ENCODE results near the gene LNX1.

The LNX1 gene

DNA sequence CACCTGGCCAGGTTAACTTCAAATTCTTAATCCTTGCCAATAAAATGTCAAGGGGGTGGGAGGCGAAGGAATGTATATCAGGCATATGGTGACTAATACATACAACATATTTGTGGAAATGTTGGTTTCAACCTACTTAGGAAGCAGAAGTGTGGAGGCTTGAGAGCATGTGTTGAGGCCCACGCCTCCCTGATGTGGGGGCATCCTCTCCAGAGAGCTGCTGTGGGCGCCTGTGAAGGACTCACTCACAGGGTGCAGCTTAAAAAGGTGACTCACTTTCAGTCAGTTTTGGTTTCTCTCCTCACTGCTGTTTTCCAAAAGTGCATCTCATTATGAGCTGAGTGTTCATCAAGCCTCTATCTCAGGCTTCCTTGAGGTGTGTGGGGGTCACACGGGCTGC, 27.5 kb downstream of the LNX1 start:
- no peak for DNase-seq

DNA sequence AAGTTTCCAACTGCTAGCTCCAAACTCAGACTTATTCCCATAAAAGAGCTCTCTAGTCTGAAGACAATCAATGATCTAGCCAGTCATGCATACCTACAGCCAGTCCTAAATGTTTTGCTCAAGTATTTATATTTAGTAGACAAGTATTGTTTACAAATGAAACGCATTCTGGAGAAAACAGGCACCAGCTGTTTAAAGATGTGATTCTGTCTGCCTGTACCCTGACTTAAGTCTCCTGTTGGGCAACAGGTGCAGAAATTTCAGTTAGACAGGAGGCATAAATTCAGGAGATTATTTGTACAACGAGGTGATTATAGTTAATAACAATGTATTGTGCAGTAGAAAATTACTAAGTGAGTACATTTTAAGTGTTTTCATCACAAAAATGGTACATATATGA, 28.9 kb downstream of the LNX1 start:
- DNase-seq: no peak

DNA sequence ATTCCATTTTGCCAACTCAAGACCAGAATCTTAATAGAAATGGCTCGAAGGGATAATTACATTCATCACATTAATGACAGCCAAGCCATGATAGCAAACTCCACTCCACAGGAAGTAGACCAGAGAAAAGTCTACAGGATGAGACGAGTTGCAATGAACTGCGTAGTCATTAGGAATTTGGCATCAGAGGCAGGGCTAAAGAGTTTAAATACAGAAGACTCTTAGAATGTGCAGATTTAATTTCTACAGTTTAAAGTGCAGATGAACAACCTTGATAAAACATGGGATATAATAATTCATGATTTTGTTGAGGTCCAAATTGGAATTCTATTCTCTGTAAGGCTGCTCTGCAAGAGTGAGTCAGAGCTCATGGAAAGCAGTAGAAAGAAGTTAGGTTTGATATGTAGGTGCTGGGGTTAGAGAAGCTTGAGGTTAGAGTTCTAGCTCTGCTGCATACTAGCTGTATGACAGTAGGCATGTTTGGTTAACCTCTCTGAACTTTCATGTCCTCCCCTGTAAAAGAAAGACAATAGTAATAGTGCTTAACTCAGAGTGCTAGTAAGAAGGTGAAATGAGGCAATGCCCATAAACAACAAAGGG, 32.2 kb downstream of the LNX1 start:
- no peak for DNase-seq

DNA sequence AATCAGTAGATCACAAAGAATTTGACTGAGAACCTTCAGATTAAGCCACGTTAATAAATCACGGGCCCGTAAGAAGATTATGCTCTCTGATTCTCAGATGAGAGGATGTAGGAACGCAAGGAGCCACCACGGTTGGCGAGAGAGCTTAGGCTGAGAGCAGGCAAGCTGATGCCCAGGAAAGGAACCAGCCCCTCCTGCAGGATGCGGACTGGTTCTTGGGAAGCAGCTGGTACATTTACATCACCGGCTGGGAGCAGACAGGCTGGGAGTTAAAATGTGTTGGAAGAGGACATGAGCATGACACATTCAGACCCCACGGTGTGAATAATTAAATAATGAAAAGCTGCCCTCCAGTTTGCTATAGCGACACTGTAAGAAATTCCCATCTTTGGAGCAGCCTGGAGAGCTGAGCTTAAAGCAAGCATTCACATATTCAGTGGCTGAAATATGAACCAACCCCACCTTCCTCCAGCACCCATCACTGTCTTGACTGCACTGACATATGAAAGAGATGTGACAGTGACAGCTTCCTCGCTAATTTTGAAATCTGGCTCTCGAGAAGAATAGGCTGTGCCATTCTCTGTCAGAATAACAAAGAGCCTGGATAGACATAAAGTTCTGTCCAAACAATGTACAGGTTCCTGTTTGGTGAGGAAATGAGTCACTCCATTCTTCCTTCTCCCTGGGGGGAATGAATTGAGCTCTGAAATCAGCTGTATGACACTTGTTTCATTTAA, 33.1 kb downstream of the LNX1 start:
- no peak for DNase-seq

DNA sequence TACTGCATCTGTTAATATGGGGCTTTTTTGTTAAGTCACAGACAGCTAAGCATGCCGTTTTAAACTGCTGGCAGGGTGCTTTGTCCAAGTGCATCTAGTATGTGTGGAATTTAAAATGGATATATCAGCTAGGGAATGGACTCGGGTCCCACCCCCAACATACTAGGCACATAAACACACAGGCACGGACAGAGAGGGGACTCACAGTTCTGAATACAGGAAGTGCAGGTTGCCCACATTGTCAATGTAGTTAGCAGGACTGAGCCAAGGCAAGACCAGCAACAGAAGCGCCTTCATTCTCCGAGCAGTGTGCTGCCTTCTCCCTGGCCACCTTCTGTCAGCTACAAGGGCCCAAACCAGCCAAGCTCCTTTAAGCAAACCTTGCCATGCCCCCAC, 33.6 kb downstream of the LNX1 start:
- DNase-seq: no peak

DNA sequence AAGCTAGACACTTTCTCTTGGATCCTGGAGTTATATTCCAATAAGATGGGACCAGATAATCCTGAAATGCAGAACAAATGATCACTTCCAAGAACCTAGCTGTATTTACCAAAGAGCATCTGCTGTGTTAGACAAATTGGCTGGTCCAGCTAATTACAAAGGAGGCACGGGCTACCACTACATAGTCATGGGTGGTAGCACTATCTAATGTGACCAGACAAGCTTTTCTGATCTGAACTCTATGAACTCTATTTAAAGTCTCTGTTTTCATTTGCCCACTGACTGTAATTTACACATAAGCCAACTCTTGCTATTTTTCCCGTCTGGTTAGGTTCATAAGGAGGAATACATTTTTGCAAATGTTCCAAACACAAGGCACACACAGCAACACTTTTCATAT, 34.6 kb downstream of the LNX1 start:
- DNase-seq: no peak

DNA sequence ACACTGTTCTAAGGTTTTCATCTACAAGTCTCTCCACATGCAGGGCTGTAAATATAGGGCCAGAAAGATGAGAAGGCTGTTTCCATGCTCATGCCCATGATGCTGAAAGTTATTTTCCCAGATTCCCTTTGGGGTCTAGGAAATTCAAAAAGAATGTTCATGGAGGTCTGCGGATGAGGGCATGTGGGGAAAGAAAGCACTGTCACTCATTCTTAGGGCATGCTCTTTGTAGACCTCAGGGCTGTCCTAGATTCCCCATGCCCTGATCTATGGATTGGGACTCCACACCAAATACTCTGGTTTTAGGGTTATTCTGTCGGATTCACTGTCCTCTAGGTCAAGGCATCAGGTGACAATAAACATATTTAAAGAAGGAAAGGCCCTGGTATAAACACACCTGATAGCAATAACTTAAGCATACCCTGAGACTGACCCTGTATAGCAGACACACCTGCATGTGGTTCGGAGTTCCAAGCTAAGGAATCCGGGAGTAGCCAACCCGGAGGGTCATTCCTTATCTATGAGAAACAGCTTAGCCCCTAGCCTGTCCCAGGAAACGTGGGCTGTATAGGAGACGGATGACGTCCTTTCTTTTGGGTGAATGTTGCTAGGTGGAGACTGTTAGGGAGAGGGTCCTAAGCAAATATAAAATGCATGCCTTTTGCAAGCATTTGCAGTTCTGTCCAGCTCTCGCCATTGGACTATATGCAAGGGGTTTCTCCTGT, 37.6 kb downstream of the LNX1 start:
- no peak for DNase-seq

DNA sequence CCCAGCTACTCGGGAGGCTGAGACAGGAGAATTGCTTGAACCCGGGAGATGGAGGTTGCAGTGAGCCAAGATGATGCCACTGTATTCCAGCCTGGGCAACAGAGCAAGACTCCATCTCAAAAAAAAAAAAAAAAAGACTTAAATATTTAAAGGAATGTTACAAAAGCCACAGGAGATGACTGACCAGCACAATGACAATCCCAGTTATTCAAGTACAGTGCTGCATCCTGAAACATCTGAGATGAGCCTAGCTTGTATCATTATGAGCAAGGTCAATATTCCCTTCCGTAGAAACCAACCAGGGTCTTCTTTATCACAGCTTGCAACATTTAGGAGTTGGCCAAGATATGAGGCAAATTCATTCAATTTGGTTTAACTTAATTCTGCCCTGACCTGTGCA, 38.6 kb downstream of the LNX1 start:
- DNase-seq: no peak

DNA sequence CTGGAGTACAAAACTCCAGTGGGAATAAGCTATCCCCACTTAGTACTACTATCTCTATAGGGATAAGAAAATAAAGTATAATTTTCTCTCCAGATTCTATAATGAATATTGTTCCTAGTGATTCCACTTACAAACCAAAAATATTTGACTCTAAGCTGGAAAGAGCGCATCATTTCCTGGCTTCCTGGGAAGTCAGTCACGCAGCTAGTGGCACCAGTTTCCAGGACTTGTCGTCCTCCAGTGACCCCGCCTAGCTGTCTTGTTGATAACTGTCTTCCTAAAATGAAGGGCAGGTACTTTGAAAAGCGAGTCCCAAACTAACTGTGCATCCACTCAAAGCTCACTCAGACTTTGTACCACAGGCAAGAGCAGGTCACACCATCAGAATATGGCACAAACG, 39.3 kb downstream of the LNX1 start:
- no peak for DNase-seq

DNA sequence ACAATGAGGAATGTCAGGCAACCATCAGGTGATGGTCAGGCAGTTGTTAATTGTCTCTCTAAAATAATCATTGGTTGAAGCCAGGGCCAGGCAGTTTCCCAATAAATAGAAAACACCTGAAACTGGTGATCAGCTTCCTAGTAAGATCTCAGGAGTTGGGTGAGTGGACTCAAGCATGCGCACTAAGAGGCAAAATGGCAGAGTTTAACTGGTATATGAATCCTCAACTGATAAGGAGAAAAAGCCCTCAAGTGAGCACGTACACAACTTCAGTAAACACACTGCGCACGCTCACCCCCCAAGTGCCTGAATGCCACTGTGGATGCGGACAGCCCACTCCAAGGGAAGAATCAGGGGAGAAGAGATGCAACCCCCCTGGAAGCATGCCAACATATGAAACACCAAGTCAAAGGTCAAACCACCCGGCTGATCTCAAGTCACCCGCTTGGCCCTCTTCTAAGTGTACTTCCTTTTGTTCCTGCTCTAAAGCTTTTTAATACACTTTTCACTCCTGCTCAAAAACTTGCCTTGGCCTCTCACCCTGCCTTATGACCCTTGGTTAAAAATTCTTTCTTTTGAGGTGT, 39.9 kb downstream of the LNX1 start:
- DNase-seq: no peak

DNA sequence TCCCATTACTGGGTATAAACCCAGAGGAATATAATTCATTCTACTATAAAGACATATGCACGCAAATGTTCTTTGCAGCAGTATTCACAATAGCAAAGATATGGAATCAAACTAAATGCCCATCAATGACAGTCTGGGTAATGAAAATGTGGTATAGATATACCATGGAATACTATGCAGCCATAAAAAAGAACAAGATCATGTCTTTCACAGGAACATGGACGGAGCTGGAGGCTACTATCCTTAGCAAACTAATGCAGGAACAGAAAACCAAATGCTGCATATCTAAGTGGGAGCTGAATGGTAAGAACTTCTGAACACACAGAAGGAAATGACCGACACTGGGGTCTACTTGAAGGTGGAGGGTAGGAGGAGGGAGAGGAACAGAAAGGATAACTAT, 42.6 kb downstream of the LNX1 start:
- DNase-seq: no peak

DNA sequence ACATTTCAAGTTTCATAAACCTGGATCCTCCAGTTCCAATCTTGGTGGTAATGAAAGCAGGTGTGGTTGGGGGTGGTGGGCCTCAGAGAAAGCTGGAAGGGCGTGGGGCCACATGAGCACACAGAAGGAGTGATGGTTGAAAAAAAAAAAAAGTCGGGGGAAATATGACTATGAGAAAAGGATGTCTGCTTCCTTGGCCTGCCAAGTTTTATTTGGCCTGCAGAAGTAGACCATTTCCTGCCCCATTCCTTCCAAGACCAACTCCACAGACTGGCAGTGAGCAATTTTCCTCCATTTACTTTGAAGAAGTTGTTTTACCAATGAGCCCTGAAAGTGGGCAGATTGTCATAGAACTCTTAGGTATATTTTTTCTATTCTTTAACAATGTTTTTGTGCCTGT, 43.3 kb downstream of the LNX1 start:
- DNase-seq: no peak

DNA sequence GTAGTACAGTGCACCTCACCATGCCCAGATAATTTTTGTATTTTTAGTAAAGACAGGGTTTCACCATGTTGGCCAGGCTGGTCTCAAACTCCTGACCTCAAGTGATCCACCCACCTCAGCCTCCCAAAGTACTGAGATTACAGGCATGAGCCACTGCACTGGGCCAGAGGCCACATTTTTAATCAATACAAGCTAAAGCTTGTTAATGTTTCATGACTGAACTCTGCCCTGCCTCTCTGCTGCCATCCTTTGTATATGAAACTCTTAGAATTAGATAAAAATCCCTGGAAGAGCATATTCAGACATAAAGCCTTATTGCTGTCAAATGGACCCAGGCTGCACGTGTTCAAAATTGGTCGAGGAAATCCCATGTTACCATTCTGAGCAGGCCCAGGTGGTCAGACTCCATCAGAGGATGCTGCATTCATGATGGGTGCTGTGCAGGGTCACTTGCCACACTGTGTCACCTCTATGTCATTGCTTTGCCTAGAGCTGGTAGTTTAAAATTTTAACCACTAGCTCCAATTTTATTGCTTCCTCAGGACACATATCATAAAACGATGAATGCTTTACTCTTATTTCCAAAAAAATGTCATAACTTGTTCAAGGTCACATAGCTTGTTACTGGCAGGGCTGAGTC, 45.2 kb downstream of the LNX1 start:
- no peak for DNase-seq

DNA sequence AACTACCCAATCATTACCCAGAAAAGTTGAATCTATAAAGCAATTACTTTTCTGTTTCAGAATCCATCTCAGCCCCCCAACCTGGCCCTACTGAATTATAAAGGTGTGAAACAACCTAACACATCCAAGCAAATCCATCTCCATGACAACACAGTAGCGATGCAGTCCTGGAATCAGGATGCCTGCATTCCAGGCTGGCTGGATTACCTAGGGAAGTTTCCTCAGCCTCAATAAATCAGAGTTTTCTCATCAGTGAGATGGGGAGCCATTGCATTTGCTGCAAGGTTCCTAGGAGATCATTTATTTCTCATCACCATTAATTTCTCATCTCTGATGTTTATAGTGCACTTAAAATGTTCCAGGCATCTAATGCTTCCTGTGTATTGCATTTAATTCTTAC, 46.0 kb downstream of the LNX1 start:
- no peak for DNase-seq

DNA sequence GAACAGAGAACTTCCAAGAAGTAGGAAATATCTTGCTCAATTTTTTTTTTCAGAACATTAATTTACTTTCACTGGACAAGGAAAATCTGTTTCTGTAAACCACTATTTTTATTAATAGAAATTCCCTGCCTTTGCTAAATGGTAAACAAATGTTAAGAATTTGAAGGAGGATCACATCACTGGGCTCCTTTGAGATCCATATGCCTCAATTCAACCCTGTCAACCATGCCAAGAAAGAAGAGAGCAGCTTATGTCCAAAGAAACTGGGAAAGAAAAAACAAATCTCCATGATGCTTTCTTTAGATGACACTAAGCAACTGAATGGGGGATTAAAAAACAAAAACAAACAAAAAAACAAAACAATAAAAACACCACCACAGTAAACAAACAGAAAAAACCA, 47.7 kb downstream of the LNX1 start:
- DNase-seq: no peak

DNA sequence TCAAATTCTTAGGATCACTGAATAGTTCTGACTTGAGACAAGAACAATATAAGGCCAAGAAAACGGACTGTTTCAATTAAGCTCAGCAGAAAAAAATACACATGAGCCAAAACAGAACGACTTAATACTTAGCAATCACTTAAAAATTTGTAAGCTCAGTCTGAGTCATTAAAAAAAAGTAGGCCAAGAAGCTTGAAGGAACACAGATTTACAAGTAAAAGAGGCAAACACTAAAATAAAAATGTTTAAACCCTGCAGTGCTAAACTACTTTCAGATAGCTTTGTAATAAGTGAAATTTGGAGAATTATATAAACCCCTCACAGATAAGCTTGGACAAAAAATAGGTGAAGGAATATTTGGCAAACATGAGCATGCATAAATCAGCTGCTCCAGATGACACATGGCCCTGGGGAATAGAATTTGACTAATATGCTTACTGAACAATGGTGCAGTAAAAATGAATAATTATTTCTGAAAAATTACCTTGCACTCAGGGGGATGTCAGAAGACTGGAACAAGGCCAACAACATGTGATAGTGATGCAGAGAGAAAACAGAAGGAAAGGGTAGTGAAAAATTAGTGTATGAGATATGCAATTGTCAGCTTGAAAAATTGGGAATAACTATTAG, 49.6 kb downstream of the LNX1 start:
- no peak for DNase-seq

DNA sequence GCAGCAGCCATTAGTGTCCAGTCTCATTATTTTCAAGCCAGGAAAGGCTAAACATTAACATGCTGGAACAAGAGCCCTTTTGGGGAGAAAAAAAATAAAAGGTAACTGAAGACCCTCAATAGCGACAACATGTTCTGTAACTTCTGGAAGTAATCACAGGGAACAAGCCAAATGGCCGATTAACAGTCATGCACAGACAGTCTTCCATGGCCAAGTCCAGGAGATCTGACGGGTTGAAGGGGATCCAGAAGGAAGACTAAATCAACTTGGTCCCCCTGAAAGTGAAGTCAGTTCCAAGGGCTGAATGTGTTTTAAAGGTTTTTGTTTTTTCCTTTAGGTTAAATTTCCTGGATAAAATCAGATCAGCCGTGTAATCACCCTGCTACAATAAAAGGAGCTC, 52.5 kb downstream of the LNX1 start:
- no peak for DNase-seq

DNA sequence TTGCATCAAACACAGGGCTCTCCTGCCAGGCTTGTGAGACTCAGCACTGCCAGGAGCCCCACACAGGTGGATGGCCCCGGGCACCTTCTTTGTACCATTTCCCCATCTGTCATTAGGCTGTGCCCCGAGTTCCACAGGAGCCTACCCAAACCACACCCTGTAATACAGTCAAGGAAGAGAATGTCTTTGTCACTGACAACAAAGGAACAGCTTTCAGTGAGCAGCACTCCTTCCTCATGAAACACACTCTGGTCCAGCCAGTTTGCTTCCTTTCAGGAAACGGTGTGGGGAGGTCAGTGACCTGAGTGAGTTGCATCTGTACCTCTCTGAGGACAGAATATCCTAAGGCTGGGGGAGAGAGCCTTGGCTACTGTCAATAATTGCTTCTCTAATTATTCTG, 53.7 kb downstream of the LNX1 start:
- DNase-seq: no peak

DNA sequence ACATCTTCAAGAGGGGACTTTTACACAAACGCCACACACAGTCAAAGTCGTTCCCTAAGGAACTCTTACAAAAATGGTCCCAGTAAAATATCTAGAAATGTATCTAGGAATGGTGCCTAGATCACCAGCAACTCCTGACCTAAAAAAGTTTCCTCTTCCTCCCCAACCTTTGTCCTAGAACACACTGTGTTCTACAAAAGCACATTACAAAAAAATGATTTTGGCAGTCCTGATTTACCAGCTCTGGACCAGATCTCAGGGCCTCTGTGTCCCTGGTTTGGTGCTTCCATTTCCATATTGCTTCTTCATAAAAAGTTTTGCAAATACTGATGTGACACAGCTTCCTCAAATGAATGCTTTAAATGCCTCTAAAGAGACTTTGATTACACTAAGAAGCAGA, 55.0 kb downstream of the LNX1 start:
- DNase-seq: no peak

DNA sequence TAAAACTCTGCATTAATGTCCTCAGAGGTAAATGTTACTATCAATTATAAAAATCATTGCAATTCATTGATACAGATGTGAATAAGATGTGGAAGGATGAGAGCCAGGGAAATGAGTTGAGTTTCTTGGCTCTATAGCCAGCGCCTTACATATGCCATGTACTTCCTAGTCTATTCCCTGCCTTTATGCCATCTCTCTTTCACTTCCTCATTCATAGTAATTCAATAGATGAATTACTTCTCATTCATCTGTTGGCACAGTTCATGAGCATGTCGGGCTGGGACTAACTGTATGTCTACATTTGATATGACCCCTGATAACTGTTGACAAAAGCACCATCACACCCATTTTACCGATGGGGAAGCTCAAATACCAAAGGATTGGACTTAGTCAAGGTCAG, 55.7 kb downstream of the LNX1 start:
- no peak for DNase-seq

DNA sequence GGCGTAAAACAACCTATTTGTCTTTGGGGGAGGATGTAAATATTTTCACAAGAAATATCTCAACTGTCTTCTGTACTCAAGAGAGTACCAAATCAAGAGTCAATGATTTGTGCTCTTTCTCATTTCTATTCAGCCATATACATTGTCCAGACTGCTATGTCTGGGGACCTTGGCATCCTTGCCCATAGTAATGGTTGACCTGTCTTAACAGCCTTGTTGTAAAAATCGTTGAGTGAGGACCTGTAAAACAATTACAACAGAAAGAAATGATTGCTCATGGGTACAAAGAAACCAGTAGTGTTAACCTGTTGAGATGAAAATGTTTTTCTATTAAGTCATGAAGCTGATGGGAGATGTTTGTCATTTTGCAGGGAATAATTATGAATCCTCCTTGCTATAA, 56.6 kb downstream of the LNX1 start:
- no peak for DNase-seq

DNA sequence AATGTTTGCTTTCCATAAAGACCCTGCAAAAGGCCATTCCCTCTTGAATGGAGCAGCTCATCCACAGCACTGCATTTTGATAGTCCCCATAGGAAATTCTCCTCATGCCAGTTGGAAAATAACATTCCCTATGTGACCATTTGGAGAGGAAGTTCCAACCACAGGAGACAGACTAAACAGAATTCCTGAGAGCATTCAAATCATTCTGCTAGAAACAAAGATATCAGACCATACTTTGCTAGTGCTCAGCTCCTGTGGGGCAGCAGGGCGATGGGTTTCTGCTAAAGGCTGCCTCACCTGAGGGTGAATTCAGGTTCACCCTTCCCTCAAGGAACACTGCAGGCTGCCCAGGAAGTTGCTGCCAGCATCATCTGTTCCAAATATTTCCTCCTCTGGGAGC, 58.8 kb downstream of the LNX1 start:
- DNase-seq: no peak

DNA sequence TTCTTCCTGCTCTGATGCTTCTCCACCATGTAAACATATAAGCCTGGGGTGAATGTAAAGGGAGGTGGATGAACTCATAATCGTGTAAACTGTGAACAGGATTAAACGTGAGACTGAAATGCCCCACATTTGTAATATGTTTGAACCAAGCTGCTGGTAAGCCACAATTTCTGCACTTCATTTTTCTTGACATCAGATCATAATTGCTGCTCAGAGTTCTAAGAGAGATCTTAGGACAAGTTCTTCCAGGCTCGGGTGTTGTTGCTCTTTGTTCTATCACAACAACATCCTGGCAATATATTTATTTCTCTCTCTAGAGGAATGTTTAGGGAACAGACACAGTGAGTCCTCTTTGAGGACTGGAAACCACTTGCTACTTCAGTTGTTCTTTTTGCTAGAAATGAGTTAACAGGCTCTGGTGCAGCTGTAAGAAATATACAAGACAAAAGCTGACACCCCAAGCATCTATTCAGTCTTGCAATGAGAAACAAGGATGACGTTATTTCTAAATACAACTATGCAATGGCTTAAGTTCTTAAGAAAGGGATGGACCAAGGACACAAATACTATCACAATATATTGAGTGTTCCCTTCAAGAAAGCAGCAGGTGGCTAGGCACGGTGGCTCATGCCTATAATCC, 59.6 kb downstream of the LNX1 start:
- no peak for DNase-seq
